ENCODE data around the gene RGSL1. TPM values are rescaled to one million over a fixed set of nuclear protein-coding genes. Genes with fewer than 3 reads are reported as not detected.

The RGSL1 gene
- polyA plus RNA-seq, 12 donors: not detected

Other genes starting within 250 kb of the RGSL1 start
- gene GLUL, start 58.4 kb upstream of the RGSL1 start, polyA plus RNA-seq (ENCODE audit: insufficient read length in 12 of 12): 100 to 1,000 TPM in 11 of 12 donors, not detected in 1; 110 to 402 (median 289) TPM
- under 1 TPM in 5 of 12 donors, not detected in 7; 0.05 to 0.17 (median 0.09) TPM for gene TEDDM1, start 49.5 kb upstream of the RGSL1 start, polyA plus RNA-seq (ENCODE audit: insufficient read length in 12 of 12)
- 1 to 10 TPM in 11 of 12 donors, not detected in 1; 2.8 to 8.9 (median 5.9) TPM for gene RNASEL, start 139.1 kb downstream of the RGSL1 start, polyA plus RNA-seq (ENCODE audit: insufficient read length in 12 of 12)
- 10 to 100 TPM in 5 of 12 donors, 1 to 10 TPM in 6, not detected in 1; 5.1 to 23.5 (median 9.3) TPM for gene RGS16, start 154.2 kb downstream of the RGSL1 start, polyA plus RNA-seq (ENCODE audit: insufficient read length in 12 of 12)
- under 1 TPM in 9 of 12 donors, not detected in 3; 0.03 to 0.20 (median 0.12) TPM for gene RGS8, start 234.4 kb downstream of the RGSL1 start, polyA plus RNA-seq (ENCODE audit: insufficient read length in 12 of 12)

Data from muscle of arm (tissue), 12 donors.